ENCODE results near the gene TASP1. TPM values are rescaled to one million over a fixed set of nuclear protein-coding genes. Genes with fewer than 3 reads are reported as not detected.

TASP1 gene
- total and polyA plus RNA-seq, 8 donors = 2.9 to 33.8 (median 6.9) TPM

DNA sequence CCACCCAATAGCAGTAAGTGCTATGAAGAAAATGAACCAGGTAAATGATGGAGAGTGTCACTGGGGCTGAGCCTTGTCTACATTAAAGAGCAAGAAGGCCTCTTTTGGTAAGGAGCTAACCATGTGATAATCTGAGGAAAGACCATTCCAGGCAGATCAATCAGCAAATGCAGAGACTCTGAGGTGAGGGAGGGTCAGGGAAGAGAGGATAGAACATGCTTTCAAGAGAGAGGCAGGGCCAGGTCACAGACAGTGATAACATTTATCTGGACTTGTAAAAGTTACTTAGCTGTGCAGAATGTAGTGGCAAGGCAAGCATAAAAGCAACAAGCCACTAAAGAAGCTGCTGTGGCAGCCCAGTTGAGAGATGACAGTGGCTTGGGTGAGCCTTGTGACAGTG is 197.3 kb downstream of the TASP1 start:
- H3K9me3 ChIP-seq = peaks cover 0 to 22% (median 8%) of the 10 kb centered on the region in 4 donors
- DNase-seq = no peak
- intact Hi-C loops (cut with DNase I; ENCODE audit: low total_unique reads) = no loop called here
- H3K27ac ChIP-seq = no peak overlapping the region
- no peaks in the 10 kb centered on the region for H3K36me3 ChIP-seq
- H3K27me3 ChIP-seq = no peaks in the 10 kb centered on the region
- H3K4me1 ChIP-seq = no peaks in the 10 kb centered on the region
- TF ChIP-seq POLR2A (IDR thresholded peaks at IDR 0.05) (no peak), CTCF (IDR thresholded peaks at IDR 0.05) (no peak), POLR2AphosphoS5 (IDR thresholded peaks at IDR 0.05) (no peak), EP300 (IDR thresholded peaks at IDR 0.05) (no peak)
- H3K4me3 ChIP-seq = no peak overlapping the region

GRCh38 chr20:13436530-13436929 is 202.2 kb downstream of the TASP1 start:
- H3K9me3 ChIP-seq = peaks cover 0 to 22% (median 8%) of the 10 kb centered on the region in 4 donors
- H3K4me3 ChIP-seq = no peak overlapping the region
- no peaks in the 10 kb centered on the region for H3K27me3 ChIP-seq
- intact Hi-C loops (cut with DNase I; ENCODE audit: low total_unique reads) = no loop called here
- peaks cover 0 to 24% (median 13%) of the 10 kb centered on the region in 4 donors for H3K36me3 ChIP-seq
- no peaks in the 10 kb centered on the region for H3K4me1 ChIP-seq
- no peak overlapping the region for H3K27ac ChIP-seq
- TF ChIP-seq POLR2AphosphoS5 (IDR thresholded peaks at IDR 0.05) (no peak), CTCF (IDR thresholded peaks at IDR 0.05) (no peak), EP300 (IDR thresholded peaks at IDR 0.05) (no peak), POLR2A (IDR thresholded peaks at IDR 0.05) (no peak)
- DNase-seq = no peak
- WGBS, 5 donors = 74 to 89% (median 82%) methylated on average over 7 of the region's 7 CpGs

DNA sequence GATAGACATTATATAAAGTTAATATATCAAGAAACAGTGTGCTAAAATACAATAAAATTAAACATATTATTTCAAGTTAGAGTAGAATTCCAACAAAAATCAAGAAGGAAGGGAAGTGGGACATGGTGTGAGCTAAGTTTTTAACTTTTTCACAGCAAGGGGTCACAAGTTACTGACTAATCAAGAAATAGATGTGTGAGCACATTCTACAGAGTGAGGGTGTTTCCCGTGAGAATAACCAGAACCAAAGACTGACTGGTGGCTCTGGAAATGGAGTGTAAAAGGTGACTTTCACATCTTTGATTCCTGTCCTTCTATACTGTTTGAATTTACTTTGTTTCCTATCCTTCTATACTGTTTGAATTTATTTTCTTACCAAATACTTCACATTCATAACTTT is 206.6 kb downstream of the TASP1 start:
- intact Hi-C loops (cut with DNase I; ENCODE audit: low total_unique reads) = no loop called here
- Histone ChIP-seq H3K4me3 (no peak overlapping the region), H3K27me3 (no peaks in the 10 kb centered on the region), H3K9me3 (no peaks in the 10 kb centered on the region), H3K36me3 (peaks cover 0 to 31% (median 18%) of the 10 kb centered on the region in 4 donors), H3K27ac (no peak overlapping the region), H3K4me1 (no peaks in the 10 kb centered on the region)
- DNase-seq = no peak
- TF ChIP-seq POLR2A (IDR thresholded peaks at IDR 0.05) (no peak), CTCF (IDR thresholded peaks at IDR 0.05) (no peak), POLR2AphosphoS5 (IDR thresholded peaks at IDR 0.05) (no peak), EP300 (IDR thresholded peaks at IDR 0.05) (no peak)
- 83 to 100% (median 93%) methylated on average over 1 of the region's 1 CpG for WGBS, 5 donors

- no peaks in the 10 kb centered on the region for H3K9me3 ChIP-seq
- DNase-seq = no peak
- H3K36me3 ChIP-seq = peaks cover 0 to 31% (median 18%) of the 10 kb centered on the region in 4 donors
- H3K4me1 ChIP-seq = peaks cover 0 to 5% (median 0%) of the 10 kb centered on the region in 4 donors
- no peaks in the 10 kb centered on the region for H3K27me3 ChIP-seq
- no peak overlapping the region for H3K4me3 ChIP-seq
- no peak for TF ChIP-seq POLR2AphosphoS5 (IDR thresholded peaks at IDR 0.05)
- TF ChIP-seq EP300 (IDR thresholded peaks at IDR 0.05) = no peak
- no peak for TF ChIP-seq CTCF (IDR thresholded peaks at IDR 0.05)
- no peak for TF ChIP-seq POLR2A (IDR thresholded peaks at IDR 0.05)
- intact Hi-C loops (cut with DNase I; ENCODE audit: low total_unique reads) = no loop called here
- no peak overlapping the region for H3K27ac ChIP-seq
- WGBS, 5 donors = 82 to 93% (median 85%) methylated on average over 9 of the region's 9 CpGs
These were observed 208.3 kb downstream of the TASP1 start for GRCh38 chr20:13430346-13431002.
